ENCODE results near the gene DAZL.
A peak's percentile ranks its signal among the peaks of the same experiment; 100 is the strongest.

The DAZL gene

GRCh38 chr3:16596352-16597032 lies 8.7 kb downstream of the DAZL start:
- no peak for DNase-seq (ENCODE audit: low read depth in 2 of 2)

GRCh38 chr3:16595778-16596177 lies 9.4 kb downstream of the DAZL start:
- no peak for DNase-seq (ENCODE audit: low read depth in 2 of 2)

- DNase-seq (ENCODE audit: low read depth in 2 of 2): no peak
These were observed 15.2 kb downstream of the DAZL start for GRCh38 chr3:16589867-16590624.

GRCh38 chr3:16589120-16589519 lies 16.1 kb downstream of the DAZL start:
- DNase-seq (ENCODE audit: low read depth in 2 of 2): no peak

- DNase-seq (ENCODE audit: low read depth in 2 of 2): no peak
These were observed 17.6 kb downstream of the DAZL start for GRCh38 chr3:16587681-16588060.

GRCh38 chr3:16587047-16587680 lies 18.1 kb downstream of the DAZL start:
- DNase-seq (ENCODE audit: low read depth in 2 of 2): no peak

- no peak for DNase-seq (ENCODE audit: low read depth in 2 of 2)
These were observed 20.3 kb downstream of the DAZL start for GRCh38 chr3:16584880-16585279.

- no peak for DNase-seq (ENCODE audit: low read depth in 2 of 2)
These were observed 21.7 kb downstream of the DAZL start for GRCh38 chr3:16583551-16583950.

GRCh38 chr3:16570113-16570512 lies 35.1 kb downstream of the DAZL start:
- no peak for DNase-seq (ENCODE audit: low read depth in 2 of 2)

- DNase-seq (ENCODE audit: low read depth in 2 of 2): no peak
These were observed 36.7 kb downstream of the DAZL start for GRCh38 chr3:16568532-16568931.

- DNase-seq (ENCODE audit: low read depth in 2 of 2): no peak
These were observed 37.1 kb downstream of the DAZL start for GRCh38 chr3:16568115-16568514.

- DNase-seq (ENCODE audit: low read depth in 2 of 2): no peak
These were observed 45.4 kb downstream of the DAZL start for GRCh38 chr3:16559653-16560365.

- no peak for DNase-seq (ENCODE audit: low read depth in 2 of 2)
These were observed 51.1 kb downstream of the DAZL start for GRCh38 chr3:16554126-16554525.

- no peak for DNase-seq (ENCODE audit: low read depth in 2 of 2)
These were observed 52.5 kb downstream of the DAZL start for GRCh38 chr3:16552757-16553156.

GRCh38 chr3:16551342-16551976 lies 53.8 kb downstream of the DAZL start:
- no peak for DNase-seq (ENCODE audit: low read depth in 2 of 2)

GRCh38 chr3:16550676-16551341 lies 54.4 kb downstream of the DAZL start:
- peak; percentile 54 to 73 for DNase-seq (ENCODE audit: low read depth in 2 of 2)

- DNase-seq (ENCODE audit: low read depth in 2 of 2): no peak
These were observed 54.9 kb downstream of the DAZL start for GRCh38 chr3:16550305-16550675.

- no peak for DNase-seq (ENCODE audit: low read depth in 2 of 2)
These were observed 56.5 kb downstream of the DAZL start for GRCh38 chr3:16548721-16549120.

- DNase-seq (ENCODE audit: low read depth in 2 of 2): no peak
These were observed 57.5 kb downstream of the DAZL start for GRCh38 chr3:16547561-16548357.

GRCh38 chr3:16546186-16547010 lies 58.8 kb downstream of the DAZL start:
- no peak for DNase-seq (ENCODE audit: low read depth in 2 of 2)
